ENCODE data around the gene ZNF732.
"Not testable (repeated sequence)": the region's sequence is repeated elsewhere in the genome, so short reads cannot be mapped to it uniquely, and the experiment has no call there.

The ZNF732 gene

GRCh38 chr4:253936-254756 lies 51.1 kb downstream of the ZNF732 start:
- DNase-seq (ENCODE audit: low spot score): no peak

DNA sequence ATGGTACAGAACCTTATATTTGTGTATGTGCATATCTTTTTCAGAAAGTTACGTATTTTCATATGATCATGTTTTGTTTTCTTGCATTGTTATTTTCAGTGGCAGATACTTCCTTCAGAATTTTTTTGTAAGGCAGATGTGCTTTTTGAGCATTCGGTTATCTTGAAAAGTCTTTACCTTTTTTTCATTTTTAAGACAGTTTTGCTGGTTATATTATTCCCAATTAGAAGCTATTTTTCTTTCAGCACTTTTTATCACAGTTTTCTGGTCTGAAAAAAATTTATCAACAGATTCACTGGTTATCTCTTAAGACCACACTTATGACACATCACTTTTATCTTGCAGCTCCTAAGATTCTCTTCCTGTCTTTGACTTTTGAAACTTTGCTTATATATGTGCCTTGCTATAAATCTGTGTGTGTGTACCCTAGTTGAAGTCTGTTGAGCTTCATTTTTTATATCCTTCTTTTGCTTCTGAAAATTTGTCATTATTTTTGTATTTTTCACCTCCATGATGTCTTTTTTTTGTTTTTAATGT lies 53.1 kb downstream of the ZNF732 start:
- no peak for DNase-seq (ENCODE audit: low spot score)

- peak; percentile 22 for DNase-seq (ENCODE audit: low spot score)
These were observed 60.8 kb downstream of the ZNF732 start for GRCh38 chr4:244471-244870.

DNA sequence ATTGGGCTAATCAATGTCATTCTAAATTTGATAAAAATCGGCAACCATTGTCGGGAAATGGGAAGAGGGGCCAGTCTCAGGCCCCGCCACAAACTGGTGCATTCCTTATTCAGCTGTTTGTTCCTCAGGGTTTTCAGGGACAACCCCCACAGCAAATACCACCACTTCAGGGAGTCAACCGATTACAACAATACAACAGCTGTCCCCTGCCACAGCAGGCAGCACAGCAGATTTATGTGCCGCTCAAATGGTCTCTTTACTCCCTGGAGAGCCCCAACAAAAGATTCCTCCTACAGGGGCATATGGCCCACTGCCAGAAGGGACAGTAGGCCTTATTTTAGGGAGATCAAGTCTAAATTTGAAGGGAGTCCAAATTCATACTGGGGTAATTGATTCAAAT lies 61.8 kb downstream of the ZNF732 start:
- no peak for DNase-seq (ENCODE audit: low spot score)

DNA sequence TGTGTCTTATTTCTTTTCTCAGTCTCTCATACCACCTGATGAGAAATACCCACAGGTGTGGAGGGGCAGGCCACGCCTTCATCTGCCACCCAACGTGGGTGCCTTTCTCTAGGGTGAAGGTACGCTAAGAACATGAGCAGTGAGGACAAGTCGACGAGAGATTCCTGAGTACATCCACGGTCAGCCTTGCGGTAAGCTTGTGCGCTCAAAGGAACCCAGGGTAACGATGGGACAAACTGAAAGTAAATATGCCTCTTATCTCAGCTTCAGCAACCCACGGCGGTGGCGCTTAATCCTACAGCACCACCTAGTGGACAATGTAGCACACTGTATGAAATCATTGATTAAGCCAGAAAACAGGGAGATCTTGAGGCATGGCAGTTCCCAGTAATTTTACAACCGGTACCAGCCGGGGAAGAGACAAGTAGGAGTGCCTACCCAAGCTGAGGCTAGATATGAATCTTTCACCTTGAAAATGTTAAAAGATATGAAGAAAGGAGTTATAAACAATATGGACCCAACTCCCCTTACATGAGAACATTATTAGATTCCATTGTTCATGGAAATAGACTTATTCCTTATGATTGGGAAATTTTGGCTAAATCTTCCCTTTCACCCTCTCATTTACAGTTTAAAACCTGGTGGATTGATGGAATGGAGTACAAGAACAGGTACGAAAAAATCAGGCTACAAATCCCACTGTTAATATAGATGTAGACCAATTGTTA lies 63.0 kb downstream of the ZNF732 start:
- DNase-seq (ENCODE audit: low spot score): peak; percentile 44

DNA sequence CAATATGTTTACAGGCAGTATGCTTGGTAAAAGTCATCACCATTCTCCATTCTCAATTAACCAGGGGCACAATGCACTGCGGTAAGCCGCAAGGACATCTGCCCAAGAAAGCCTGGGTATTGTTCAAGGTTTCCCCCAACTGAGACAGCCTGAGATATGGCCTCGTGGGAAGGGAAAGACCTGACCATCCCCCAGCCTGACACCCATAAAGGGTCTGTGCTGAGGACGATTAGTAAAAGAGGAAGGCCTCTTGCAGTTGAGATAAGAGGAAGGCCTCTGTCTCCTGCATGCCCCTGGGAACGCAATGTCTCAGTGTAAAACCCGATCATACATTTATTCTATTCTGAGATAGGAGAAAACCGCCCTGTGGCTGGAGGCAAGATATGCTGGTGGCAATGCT lies 63.9 kb downstream of the ZNF732 start:
- not testable (repeated sequence) for DNase-seq (ENCODE audit: low spot score)

GRCh38 chr4:236028-236427 lies 69.2 kb downstream of the ZNF732 start:
- DNase-seq (ENCODE audit: low spot score): no peak

DNA sequence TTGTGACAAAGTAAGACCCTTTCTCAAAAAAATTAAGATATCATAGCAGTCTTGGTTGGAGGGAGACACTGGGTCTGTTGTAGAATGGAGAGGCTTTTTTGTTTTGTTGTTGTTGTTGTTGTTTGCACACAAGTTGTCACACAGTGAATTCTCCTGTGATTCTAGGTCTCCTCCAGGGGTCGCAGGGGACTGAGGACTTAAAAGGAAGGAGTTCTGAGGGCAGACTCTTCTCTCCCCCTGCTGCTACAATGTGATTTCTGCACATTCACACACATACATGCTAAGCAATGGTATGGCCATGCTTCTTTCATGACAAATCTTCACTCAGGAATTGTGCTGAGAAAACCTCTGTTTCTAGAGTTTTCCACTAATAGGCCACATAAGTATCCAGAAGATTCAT lies 71.1 kb downstream of the ZNF732 start:
- DNase-seq (ENCODE audit: low spot score): no peak

- no peak for DNase-seq (ENCODE audit: low spot score)
These were observed 81.3 kb downstream of the ZNF732 start for GRCh38 chr4:223913-224497.

All from SW480 (cell line).